Measurements from ENCODE around the gene ITGB5. TPM values are rescaled to one million over a fixed set of nuclear protein-coding genes. Genes with fewer than 3 reads are reported as not detected.
A peak's percentile ranks its signal among the peaks of the same experiment; 100 is the strongest.
"Not testable (repeated sequence)": the region's sequence is repeated elsewhere in the genome, so short reads cannot be mapped to it uniquely, and the experiment has no call there.

The ITGB5 gene
- polyA plus RNA-seq, 2 of the 4 experiments (the other 2 are of a cell fraction) = 201 to 260 TPM

DNA sequence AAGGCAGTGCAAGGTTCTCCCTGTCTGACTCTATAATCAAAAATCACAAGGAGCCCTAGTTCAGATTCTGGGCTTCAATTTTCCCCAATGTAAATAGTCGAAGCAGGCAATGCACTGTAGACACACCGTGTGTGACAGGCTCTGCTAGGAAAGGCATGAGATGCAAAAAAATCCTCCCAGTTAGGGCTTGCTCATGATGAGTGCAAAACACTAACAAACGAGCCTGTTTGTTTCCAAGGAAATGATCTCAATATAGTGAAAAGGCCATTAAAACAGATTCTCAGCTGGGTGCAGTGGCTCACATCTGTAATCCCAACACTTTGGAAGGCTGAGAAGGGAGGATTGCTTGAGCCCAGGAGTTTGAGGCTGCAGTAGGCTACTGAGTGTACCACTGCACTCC is 101.2 kb downstream of the ITGB5 start:
- Histone ChIP-seq H3K4me2 (no peak overlapping the region), H3K4me3 (no peak overlapping the region), H3K9me3 (no peaks in the 10 kb centered on the region), H3K27ac (peak overlapping the region; percentile 76 to 85), H3K4me1 (peaks cover 64% of the 10 kb centered on the region)
- 79% methylated on average over 3 of the region's 3 CpGs for WGBS (ENCODE audit: missing lambda C conversion rate)
- CTCF ChIA-PET = interaction anchor here (0.6 to 13.7 kb wide), 37 partner anchors 9 to 208 kb away, joined by 3 to 205 read pairs (median 6); partner anchors contain the start of gene ITGB5
- DNase-seq (ENCODE audit: low read depth in 1 of 2, low spot score in 1 of 2) (no peak), ATAC-seq (peak in 1 of 2 experiments; percentile 4; a peak in 1 of 6 replicates), FAIRE-seq (no peak)
- TF ChIP-seq HES2 (IDR thresholded peaks at IDR 0.05) = no peak
- POLR2A ChIA-PET = interaction anchor here (1.0 to 3.3 kb wide), 3 partner anchors 11 to 101 kb away, joined by 3 to 22 read pairs (median 5); partner anchors contain the start of gene ITGB5

- Histone ChIP-seq H3K9me3 (no peaks in the 10 kb centered on the region), H3K27ac (peak overlapping the region in 1 of 2 experiments; percentile 42; a peak in 3 of 6 replicates), H3K4me3 (no peak overlapping the region), H3K4me2 (no peak overlapping the region), H3K4me1 (peaks cover 68% of the 10 kb centered on the region)
- DNase-seq (ENCODE audit: low read depth in 1 of 2, low spot score in 1 of 2) = no peak
- 91% methylated on average over 17 of the region's 17 CpGs for WGBS (ENCODE audit: missing lambda C conversion rate)
- ATAC-seq = no peak
- CTCF ChIA-PET = interaction anchor here (1.1 to 13.7 kb wide), 8 partner anchors 14 to 119 kb away, joined by 3 to 205 read pairs (median 10); no protein-coding TSS in a partner anchor
- no peak for TF ChIP-seq RFX5 (IDR thresholded peaks at IDR 0.05)
- TF ChIP-seq JUNB (IDR thresholded peaks at IDR 0.05) = no peak
- no peak for TF ChIP-seq HES2 (IDR thresholded peaks at IDR 0.05)
- FAIRE-seq = no peak
- POLR2A ChIA-PET = interaction anchor here (3.3 kb wide), 1 partner anchor 102 kb away, joined by 22 read pairs; the partner anchor contains the start of gene ITGB5
These were observed 102.3 kb downstream of the ITGB5 start for GRCh38 chr3:124784686-124785382.

GRCh38 chr3:124783696-124784095 is 103.5 kb downstream of the ITGB5 start:
- 74% methylated on average over 4 of the region's 4 CpGs for WGBS (ENCODE audit: missing lambda C conversion rate)
- no peaks in the 10 kb centered on the region for H3K9me3 ChIP-seq
- H3K4me1 ChIP-seq = peaks cover 65% of the 10 kb centered on the region
- TF ChIP-seq GATA3 (IDR thresholded peaks at IDR 0.05; ENCODE audit: borderline replicate concordance) = no peak
- no peak for TF ChIP-seq NFE2L2 (conservative IDR thresholded peaks at IDR 0.05; ENCODE audit: low read length)
- TF ChIP-seq MAX (IDR thresholded peaks at IDR 0.05) = no peak
- no peak for TF ChIP-seq RFX5 (IDR thresholded peaks at IDR 0.05)
- TF ChIP-seq PHF8 (IDR thresholded peaks at IDR 0.05; ENCODE audit: borderline replicate concordance, low read depth) = no peak
- no peak for TF ChIP-seq MAFK (IDR thresholded peaks at IDR 0.05; ENCODE audit: partially characterized antibody)
- TF ChIP-seq, protein P1, sequence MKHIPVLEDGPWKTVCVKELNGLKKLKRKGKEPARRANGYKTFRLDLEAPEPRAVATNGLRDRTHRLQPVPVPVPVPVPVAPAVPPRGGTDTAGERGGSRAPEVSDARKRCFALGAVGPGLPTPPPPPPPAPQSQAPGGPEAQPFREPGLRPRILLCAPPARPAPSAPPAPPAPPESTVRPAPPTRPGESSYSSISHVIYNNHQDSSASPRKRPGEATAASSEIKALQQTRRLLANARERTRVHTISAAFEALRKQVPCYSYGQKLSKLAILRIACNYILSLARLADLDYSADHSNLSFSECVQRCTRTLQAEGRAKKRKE (CRISPR knock-in tag; IDR thresholded peaks at IDR 0.05; ENCODE audit: low read depth) = no peak
- TF ChIP-seq, protein P2, sequence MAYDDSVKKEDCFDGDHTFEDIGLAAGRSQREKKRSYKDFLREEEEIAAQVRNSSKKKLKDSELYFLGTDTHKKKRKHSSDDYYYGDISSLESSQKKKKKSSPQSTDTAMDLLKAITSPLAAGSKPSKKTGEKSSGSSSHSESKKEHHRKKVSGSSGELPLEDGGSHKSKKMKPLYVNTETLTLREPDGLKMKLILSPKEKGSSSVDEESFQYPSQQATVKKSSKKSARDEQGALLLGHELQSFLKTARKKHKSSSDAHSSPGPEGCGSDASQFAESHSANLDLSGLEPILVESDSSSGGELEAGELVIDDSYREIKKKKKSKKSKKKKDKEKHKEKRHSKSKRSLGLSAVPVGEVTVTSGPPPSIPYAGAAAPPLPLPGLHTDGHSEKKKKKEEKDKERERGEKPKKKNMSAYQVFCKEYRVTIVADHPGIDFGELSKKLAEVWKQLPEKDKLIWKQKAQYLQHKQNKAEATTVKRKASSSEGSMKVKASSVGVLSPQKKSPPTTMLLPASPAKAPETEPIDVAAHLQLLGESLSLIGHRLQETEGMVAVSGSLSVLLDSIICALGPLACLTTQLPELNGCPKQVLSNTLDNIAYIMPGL (CRISPR knock-in tag; IDR thresholded peaks at IDR 0.05; ENCODE audit: borderline replicate concordance) = no peak
- no peak for TF ChIP-seq NR3C1 (IDR thresholded peaks at IDR 0.05)
- no peak for TF ChIP-seq JUN (IDR thresholded peaks at IDR 0.05)
- TF ChIP-seq ZSCAN20 (CRISPR knock-in tag; IDR thresholded peaks at IDR 0.05) = no peak
- H3K4me3 ChIP-seq = no peak overlapping the region
- FAIRE-seq (no peak), DNase-seq (ENCODE audit: low read depth in 1 of 2, low spot score in 1 of 2) (no peak), ATAC-seq (no peak)
- H3K4me2 ChIP-seq = 0 out of 3 replicates have a peak overlapping the region, but pooled peaks have one; percentile 4
- H3K27ac ChIP-seq = peak overlapping the region in 1 of 2 experiments; percentile 42; a peak in 4 of 6 replicates
- ChIA-PET POLR2A (interaction anchor here (1.1 kb wide), 1 partner anchor 10 kb away, joined by 3 read pairs; no protein-coding TSS in a partner anchor), CTCF (interaction anchor here (1.0 to 13.7 kb wide), 5 partner anchors 13 to 121 kb away, joined by 3 to 205 read pairs (median 4); no protein-coding TSS in a partner anchor)

- H3K9me3 ChIP-seq; DNase-seq (ENCODE audit: low read depth in 1 of 2, low spot score in 1 of 2); H3K4me2 ChIP-seq; H3K4me3 ChIP-seq; FAIRE-seq; ATAC-seq; POLR2A ChIA-PET: not testable (repeated sequence)
- peak overlapping the region in 1 of 2 experiments; percentile 19; a peak in 1 of 6 replicates for H3K27ac ChIP-seq
- H3K4me1 ChIP-seq = peaks cover 52% of the 10 kb centered on the region
- 95% methylated on average over 6 of the region's 6 CpGs for WGBS (ENCODE audit: missing lambda C conversion rate)
- CTCF ChIA-PET = interaction anchor here (1.4 to 13.7 kb wide), 2 partner anchors 22 to 122 kb away, joined by 3 to 205 read pairs; no protein-coding TSS in a partner anchor
These were observed 104.8 kb downstream of the ITGB5 start for GRCh38 chr3:124782377-124782712.
